ENCODE results near the gene ACVR1.

ACVR1 gene

GRCh38 chr2:157746234-157746950 lies 129.7 kb downstream of the ACVR1 start:
- H3K27me3 ChIP-seq (ENCODE audit: control insufficient read depth, insufficient read depth, low read length) = no peaks in the 10 kb centered on the region
- H3K36me3 ChIP-seq (ENCODE audit: control insufficient read depth, insufficient read depth, low read length) = no peaks in the 10 kb centered on the region
- no peak overlapping the region for H3K9ac ChIP-seq (ENCODE audit: low read depth, low read length)
- no peak overlapping the region for H3K4me3 ChIP-seq (ENCODE audit: low read depth, low read length)
- no peaks in the 10 kb centered on the region for H3K9me3 ChIP-seq (ENCODE audit: control insufficient read depth, insufficient read depth, low read length)
- H3K27ac ChIP-seq (ENCODE audit: low read depth, low read length) = no peak overlapping the region
- no peaks in the 10 kb centered on the region for H3K4me1 ChIP-seq (ENCODE audit: control insufficient read depth, insufficient read depth, low read length)

GRCh38 chr2:157744571-157745076 lies 131.5 kb downstream of the ACVR1 start:
- H3K4me1 ChIP-seq (ENCODE audit: control insufficient read depth, insufficient read depth, low read length) = no peaks in the 10 kb centered on the region
- no peaks in the 10 kb centered on the region for H3K36me3 ChIP-seq (ENCODE audit: control insufficient read depth, insufficient read depth, low read length)
- H3K4me3 ChIP-seq (ENCODE audit: low read depth, low read length) = no peak overlapping the region
- no peaks in the 10 kb centered on the region for H3K9me3 ChIP-seq (ENCODE audit: control insufficient read depth, insufficient read depth, low read length)
- H3K9ac ChIP-seq (ENCODE audit: low read depth, low read length) = no peak overlapping the region
- H3K27me3 ChIP-seq (ENCODE audit: control insufficient read depth, insufficient read depth, low read length) = no peaks in the 10 kb centered on the region
- no peak overlapping the region for H3K27ac ChIP-seq (ENCODE audit: low read depth, low read length)

- H3K36me3 ChIP-seq (ENCODE audit: control insufficient read depth, insufficient read depth, low read length) = peaks cover 6% of the 10 kb centered on the region
- no peak overlapping the region for H3K27ac ChIP-seq (ENCODE audit: low read depth, low read length)
- H3K27me3 ChIP-seq (ENCODE audit: control insufficient read depth, insufficient read depth, low read length) = no peaks in the 10 kb centered on the region
- H3K4me3 ChIP-seq (ENCODE audit: low read depth, low read length) = no peak overlapping the region
- H3K4me1 ChIP-seq (ENCODE audit: control insufficient read depth, insufficient read depth, low read length) = no peaks in the 10 kb centered on the region
- H3K9ac ChIP-seq (ENCODE audit: low read depth, low read length) = no peak overlapping the region
- H3K9me3 ChIP-seq (ENCODE audit: control insufficient read depth, insufficient read depth, low read length) = no peaks in the 10 kb centered on the region
These were observed 133.1 kb downstream of the ACVR1 start for GRCh38 chr2:157743051-157743450.

- H3K9ac ChIP-seq (ENCODE audit: low read depth, low read length) = no peak overlapping the region
- no peaks in the 10 kb centered on the region for H3K27me3 ChIP-seq (ENCODE audit: control insufficient read depth, insufficient read depth, low read length)
- no peak overlapping the region for H3K4me3 ChIP-seq (ENCODE audit: low read depth, low read length)
- H3K36me3 ChIP-seq (ENCODE audit: control insufficient read depth, insufficient read depth, low read length) = peaks cover 17% of the 10 kb centered on the region
- no peaks in the 10 kb centered on the region for H3K4me1 ChIP-seq (ENCODE audit: control insufficient read depth, insufficient read depth, low read length)
- no peaks in the 10 kb centered on the region for H3K9me3 ChIP-seq (ENCODE audit: control insufficient read depth, insufficient read depth, low read length)
- no peak overlapping the region for H3K27ac ChIP-seq (ENCODE audit: low read depth, low read length)
These were observed 134.2 kb downstream of the ACVR1 start for GRCh38 chr2:157741819-157742484.

GRCh38 chr2:157737656-157738055 lies 138.5 kb downstream of the ACVR1 start:
- no peak overlapping the region for H3K4me3 ChIP-seq (ENCODE audit: low read depth, low read length)
- no peaks in the 10 kb centered on the region for H3K9me3 ChIP-seq (ENCODE audit: control insufficient read depth, insufficient read depth, low read length)
- H3K27ac ChIP-seq (ENCODE audit: low read depth, low read length) = no peak overlapping the region
- no peaks in the 10 kb centered on the region for H3K4me1 ChIP-seq (ENCODE audit: control insufficient read depth, insufficient read depth, low read length)
- H3K36me3 ChIP-seq (ENCODE audit: control insufficient read depth, insufficient read depth, low read length) = peaks cover 44% of the 10 kb centered on the region
- H3K27me3 ChIP-seq (ENCODE audit: control insufficient read depth, insufficient read depth, low read length) = no peaks in the 10 kb centered on the region
- no peak overlapping the region for H3K9ac ChIP-seq (ENCODE audit: low read depth, low read length)

GRCh38 chr2:157735532-157735931 lies 140.6 kb downstream of the ACVR1 start:
- Histone ChIP-seq H3K9me3 (ENCODE audit: control insufficient read depth, insufficient read depth, low read length) (no peaks in the 10 kb centered on the region), H3K27me3 (ENCODE audit: control insufficient read depth, insufficient read depth, low read length) (no peaks in the 10 kb centered on the region)

GRCh38 chr2:157733263-157733662 lies 142.9 kb downstream of the ACVR1 start:
- no peaks in the 10 kb centered on the region for H3K4me1 ChIP-seq (ENCODE audit: control insufficient read depth, insufficient read depth, low read length)
- H3K9ac ChIP-seq (ENCODE audit: low read depth, low read length) = no peak overlapping the region
- no peaks in the 10 kb centered on the region for H3K9me3 ChIP-seq (ENCODE audit: control insufficient read depth, insufficient read depth, low read length)
- H3K4me3 ChIP-seq (ENCODE audit: low read depth, low read length) = no peak overlapping the region
- no peak overlapping the region for H3K27ac ChIP-seq (ENCODE audit: low read depth, low read length)
- H3K27me3 ChIP-seq (ENCODE audit: control insufficient read depth, insufficient read depth, low read length) = no peaks in the 10 kb centered on the region
- peaks cover 42% of the 10 kb centered on the region for H3K36me3 ChIP-seq (ENCODE audit: control insufficient read depth, insufficient read depth, low read length)

More at GRCh38 chr2:157735532-157735931, 140.6 kb downstream of the ACVR1 start:
- Histone ChIP-seq H3K4me1 (ENCODE audit: control insufficient read depth, insufficient read depth, low read length) (no peaks in the 10 kb centered on the region), H3K9ac (ENCODE audit: low read depth, low read length) (no peak overlapping the region), H3K36me3 (ENCODE audit: control insufficient read depth, insufficient read depth, low read length) (peaks cover 46% of the 10 kb centered on the region), H3K27ac (ENCODE audit: low read depth, low read length) (no peak overlapping the region), H3K4me3 (ENCODE audit: low read depth, low read length) (no peak overlapping the region)

GRCh38 chr2:157732596-157732995 lies 143.5 kb downstream of the ACVR1 start:
- H3K9me3 ChIP-seq (ENCODE audit: control insufficient read depth, insufficient read depth, low read length) = no peaks in the 10 kb centered on the region

GRCh38 chr2:157727693-157728092 lies 148.4 kb downstream of the ACVR1 start:
- Histone ChIP-seq H3K9ac (ENCODE audit: low read depth, low read length) (no peak overlapping the region), H3K27me3 (ENCODE audit: control insufficient read depth, insufficient read depth, low read length) (no peaks in the 10 kb centered on the region), H3K27ac (ENCODE audit: low read depth, low read length) (no peak overlapping the region), H3K36me3 (ENCODE audit: control insufficient read depth, insufficient read depth, low read length) (0 out of 2 replicates have a peak, but pooled peaks cover 2% of the 10 kb centered on the region), H3K4me3 (ENCODE audit: low read depth, low read length) (no peak overlapping the region), H3K9me3 (ENCODE audit: control insufficient read depth, insufficient read depth, low read length) (peaks cover 13% of the 10 kb centered on the region), H3K4me1 (ENCODE audit: control insufficient read depth, insufficient read depth, low read length) (no peaks in the 10 kb centered on the region)

More at GRCh38 chr2:157732596-157732995, 143.5 kb downstream of the ACVR1 start:
- Histone ChIP-seq H3K9ac (ENCODE audit: low read depth, low read length) (no peak overlapping the region), H3K36me3 (ENCODE audit: control insufficient read depth, insufficient read depth, low read length) (peaks cover 35% of the 10 kb centered on the region), H3K27ac (ENCODE audit: low read depth, low read length) (no peak overlapping the region), H3K27me3 (ENCODE audit: control insufficient read depth, insufficient read depth, low read length) (no peaks in the 10 kb centered on the region), H3K4me1 (ENCODE audit: control insufficient read depth, insufficient read depth, low read length) (no peaks in the 10 kb centered on the region), H3K4me3 (ENCODE audit: low read depth, low read length) (no peak overlapping the region)

- Histone ChIP-seq H3K27ac (ENCODE audit: low read depth, low read length) (no peak overlapping the region), H3K4me3 (ENCODE audit: low read depth, low read length) (no peak overlapping the region), H3K9ac (ENCODE audit: low read depth, low read length) (no peak overlapping the region), H3K9me3 (ENCODE audit: control insufficient read depth, insufficient read depth, low read length) (peaks cover 15% of the 10 kb centered on the region), H3K4me1 (ENCODE audit: control insufficient read depth, insufficient read depth, low read length) (no peaks in the 10 kb centered on the region), H3K36me3 (ENCODE audit: control insufficient read depth, insufficient read depth, low read length) (no peaks in the 10 kb centered on the region), H3K27me3 (ENCODE audit: control insufficient read depth, insufficient read depth, low read length) (no peaks in the 10 kb centered on the region)
These were observed 149.2 kb downstream of the ACVR1 start for GRCh38 chr2:157726946-157727345.

- H3K4me3 ChIP-seq (ENCODE audit: low read depth, low read length) = no peak overlapping the region
- H3K9ac ChIP-seq (ENCODE audit: low read depth, low read length) = no peak overlapping the region
- H3K27me3 ChIP-seq (ENCODE audit: control insufficient read depth, insufficient read depth, low read length) = no peaks in the 10 kb centered on the region
- H3K4me1 ChIP-seq (ENCODE audit: control insufficient read depth, insufficient read depth, low read length) = no peaks in the 10 kb centered on the region
- peaks cover 15% of the 10 kb centered on the region for H3K9me3 ChIP-seq (ENCODE audit: control insufficient read depth, insufficient read depth, low read length)
- H3K27ac ChIP-seq (ENCODE audit: low read depth, low read length) = no peak overlapping the region
- H3K36me3 ChIP-seq (ENCODE audit: control insufficient read depth, insufficient read depth, low read length) = no peaks in the 10 kb centered on the region
These were observed 150.3 kb downstream of the ACVR1 start for GRCh38 chr2:157725846-157726245.
